Heart right ventricle (tissue), 16 donors: ENCODE data around the gene FHAD1. TPM values are rescaled to one million over a fixed set of nuclear protein-coding genes. Genes with fewer than 3 reads are reported as not detected.

Experiments used
- ATAC-seq, 8 donors: fragments of 200-7000 bp; cut with Tn5 transposase; one replicate each; pipeline ENCODE4 v1.9.1; 2020; ENCODE audit warnings: mild to moderate bottlenecking in 8 of 8, moderate library complexity in 8 of 8, moderate number of reproducible peaks in 1 of 8
- DNase-seq, 2 donors: peaks; one replicate each; pipeline ENCODE4 v3.0.0-alpha.2; 2020
- H3K27ac ChIP-seq, 10 donors: fragments of 200-600 bp; sonication (generic) in 2 of 10; one replicate each; pipeline versions ENCODE4 v1.5.0 to v1.8.0; 2020 to 2022; ENCODE audit warnings: mild to moderate bottlenecking in 3 of 10
- H3K27me3 ChIP-seq, 7 donors: fragments of 200-600 bp; one replicate each; pipeline ENCODE4 v1.8.0; 2021 to 2022; ENCODE audit warnings: mild to moderate bottlenecking in 2 of 7
- H3K36me3 ChIP-seq, 9 donors: fragments of 200-600 bp; sonication (generic) in 1 of 9; one replicate each; pipeline versions ENCODE4 v1.5.0 to v1.8.0; 2020 to 2022; ENCODE audit warnings: mild to moderate bottlenecking in 2 of 9
- H3K4me1 ChIP-seq, 9 donors: fragments of 200-600 bp; sonication (generic) in 1 of 9; one replicate each; pipeline versions ENCODE4 v1.5.0 to v1.8.0; 2020 to 2022; ENCODE audit warnings: mild to moderate bottlenecking in 4 of 9
- H3K4me3 ChIP-seq, 10 donors: fragments of 200-600 bp; sonication (generic) in 2 of 10; one replicate each; pipeline versions ENCODE4 v1.5.0 to v1.8.0; 2020 to 2022; ENCODE audit warnings: mild to moderate bottlenecking in 7 of 10, moderate library complexity in 2 of 10
- H3K9me3 ChIP-seq, 11 donors: fragments of 200-600 bp in 10 of 11; sonication (generic) in 2 of 11; one replicate each; pipeline versions ENCODE4 v1.5.0 to v1.8.0; 2013 to 2022; ENCODE audit warnings: mild to moderate bottlenecking in 2 of 11, control low read depth in 1 of 11, moderate library complexity in 1 of 11
- CTCF ChIP-seq, 9 donors: fragments of 200-600 bp; sonication (generic) in 2 of 9; IDR thresholded peaks; one replicate each; pipeline versions ENCODE4 v1.5.0 to v1.8.0; 2021 to 2022; ENCODE audit warnings: antibody characterized with exemption in 9 of 9, mild to moderate bottlenecking in 5 of 9, moderate library complexity in 1 of 9
- WGBS, 2 donors: extraction: QIAGEN DNeasy Blood & Tissue Kit; methylation state at CpG; one replicate each; pipeline ENCODE4 v1.1.7; 2013; ENCODE audit warnings: inconsistent platforms in 1 of 2; 5-methylcytosine and 5-hydroxymethylcytosine counted together
- intact Hi-C, 10 donors: fragments of 100-400 bp; cut with DNase I; formaldehyde crosslinking; loops; one replicate each; pipeline versions ENCODE4 v1.11.1 to v1.14.2; 2022
- polyA plus RNA-seq, 2 donors: library from polyadenylated mRNA; stranded (reverse); fragments of 200-250 nt; gene quantifications; one replicate each; pipeline ENCODE4 v1.2.3, GENCODE V29; 2013
- total RNA-seq, 10 donors: library from RNA; stranded (reverse); fragmentation: NEBNext Ultra II Directional in 3 of 10; extraction: Animal tissue kit (Norgen Biotek cat#: 25700) in 3 of 10; gene quantifications; one replicate each; pipeline versions ENCODE4 v1.2.1 to v1.2.4, GENCODE V29; 2021 to 2023
- donor health status: Arrhythmogenic right ventricular cardiomyopathy.
- donor health status: ischemic (EF 13 %, LVEDD 7.1; RV severe dilation, severe dysfunction).
- donor health status: healthy with polysubstance abuse.
- donor health status: DM: no; HTN: yes; CAD: no.
- donor health status: DM: no; HTN: no; CAD: no.
- donor health status: ischemic (EF 25% LVEDD 6.9; RV normal size, moderate dysfunction).
- donor health status: ischemic (EF 25% LVEDD 5.7; RV mildly dilated, moderate dysfunction).
- donor health status: healthy.
- donor health status: DM: yes; HTN: yes; CAD: no.
- donor health status: Ischemic cardiomyopathy.
- donor health status: ischemic (EF 35%, LVEDD 5.7; RV mildly dilated, moderate dysfunction).
- donor health status: nonischemic (EF 11% LVEDD 7.7; RV severe dilation, severe dysfunction).
- donor health status: DM: yes; HTN: yes; CAD: no.
- donor health status: PGD.
- donor health status: ischemic (EF 29% LVEDD 5.4; RV normal size, mild dysfunction).
- donor health status: nonischemic (EF 23%, LVEDD 6.1; RV moderate dilation, normal function).

Gene FHAD1
- total and polyA plus RNA-seq, 12 donors: 0.06 to 1.0 (median 0.12) TPM; not detected in 5

- Histone ChIP-seq H3K9me3 (no peaks in the 10 kb centered on the region), H3K36me3 (no peaks in the 10 kb centered on the region), H3K4me3 (no peak overlapping the region), H3K27ac (no peak overlapping the region), H3K27me3 (peaks cover 0 to 6% (median 0%) of the 10 kb centered on the region in 7 donors), H3K4me1 (peaks cover 0 to 22% (median 15%) of the 10 kb centered on the region in 9 donors)
- intact Hi-C loops: no loop called here
- no peak for DNase-seq
- TF ChIP-seq CTCF (IDR thresholded peaks at IDR 0.05): no peak
- ATAC-seq: no peak
- 75 to 82% methylated on average over 4 of the region's 4 CpGs for WGBS, 2 donors
Measured at GRCh38 chr1:15229707-15230131, 17.3 kb upstream of the FHAD1 start.

GRCh38 chr1:15231714-15232201, 15.3 kb upstream of the FHAD1 start:
- TF ChIP-seq CTCF (IDR thresholded peaks at IDR 0.05): no peak
- 73 to 90% methylated on average over 5 of the region's 5 CpGs for WGBS, 2 donors
- Histone ChIP-seq H3K9me3 (no peaks in the 10 kb centered on the region), H3K27ac (peak overlapping the region in 1 of 10 donors; percentile 15), H3K4me1 (peaks cover 0 to 14% (median 3%) of the 10 kb centered on the region in 9 donors), H3K36me3 (no peaks in the 10 kb centered on the region), H3K27me3 (peaks cover 0 to 6% (median 0%) of the 10 kb centered on the region in 7 donors), H3K4me3 (no peak overlapping the region)
- ATAC-seq (peak in 1 of 8 donors; percentile 42), DNase-seq (no peak)
- intact Hi-C loops: no loop called here

GRCh38 chr1:15233689-15234088, 13.3 kb upstream of the FHAD1 start:
- Histone ChIP-seq H3K27me3 (peaks cover 0 to 6% (median 0%) of the 10 kb centered on the region in 7 donors), H3K27ac (no peak overlapping the region), H3K9me3 (no peaks in the 10 kb centered on the region), H3K4me1 (peaks cover 0 to 14% (median 0%) of the 10 kb centered on the region in 9 donors), H3K36me3 (no peaks in the 10 kb centered on the region), H3K4me3 (no peak overlapping the region)
- intact Hi-C loops: loop anchor here in 1 of 10 donors (2.0 kb wide), 1 partner anchor 37 kb away; no protein-coding TSS in a partner anchor
- TF ChIP-seq CTCF (IDR thresholded peaks at IDR 0.05): no peak
- ATAC-seq (no peak), DNase-seq (no peak)

- intact Hi-C loops: no loop called here
Measured at GRCh38 chr1:15236321-15236721, 10.7 kb upstream of the FHAD1 start.

More at GRCh38 chr1:15236321-15236721, 10.7 kb upstream of the FHAD1 start:
- Histone ChIP-seq H3K4me3 (no peak overlapping the region), H3K27ac (no peak overlapping the region), H3K36me3 (no peaks in the 10 kb centered on the region), H3K27me3 (peaks cover 0 to 9% (median 0%) of the 10 kb centered on the region in 7 donors), H3K4me1 (peaks cover 0 to 10% (median 0%) of the 10 kb centered on the region in 9 donors), H3K9me3 (no peaks in the 10 kb centered on the region)
- ATAC-seq (no peak), DNase-seq (no peak)
- WGBS, 2 donors: 70 to 76% methylated on average over 5 of the region's 5 CpGs
- TF ChIP-seq CTCF (IDR thresholded peaks at IDR 0.05): no peak
